ENCODE measurements around the gene NIBAN1.

The NIBAN1 gene

DNA sequence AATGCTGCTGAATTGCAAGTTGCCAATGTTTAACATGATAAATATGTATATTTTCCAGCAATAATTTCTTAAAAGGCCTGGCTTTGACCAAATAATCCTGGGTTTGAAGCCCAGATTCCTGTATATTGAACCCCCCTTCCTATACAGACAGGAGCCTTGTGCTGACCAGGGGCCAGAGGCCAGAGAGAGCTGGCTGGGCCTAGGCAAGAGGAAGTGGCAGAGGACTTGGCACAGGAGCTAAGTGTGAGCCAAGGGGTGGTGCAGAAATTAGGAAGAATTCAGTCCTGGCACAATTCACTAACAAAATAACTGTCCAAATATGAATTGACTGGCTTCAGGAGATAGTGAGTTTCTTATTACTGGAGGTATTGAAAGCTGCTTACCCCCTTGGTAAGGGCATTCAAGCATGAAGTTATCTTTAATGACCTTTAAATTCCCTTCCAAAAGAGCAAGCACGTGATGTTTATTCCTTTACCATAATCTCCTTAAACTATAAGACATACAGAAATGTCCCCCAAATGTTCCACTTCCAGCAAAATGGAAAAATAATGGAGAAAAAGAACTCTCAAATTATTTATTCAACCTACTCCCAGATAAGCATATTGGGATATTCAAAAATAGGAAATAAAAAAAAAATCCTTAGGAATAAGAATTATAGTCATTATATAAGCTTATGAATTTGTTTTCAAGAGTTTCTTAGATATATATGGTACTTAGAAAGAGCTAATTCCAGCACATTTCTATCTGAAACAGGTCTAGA is 26.6 kb downstream of the NIBAN1 start:
- POLR2A ChIA-PET (ENCODE audit: low non-redundant PET), result no interaction called here

DNA sequence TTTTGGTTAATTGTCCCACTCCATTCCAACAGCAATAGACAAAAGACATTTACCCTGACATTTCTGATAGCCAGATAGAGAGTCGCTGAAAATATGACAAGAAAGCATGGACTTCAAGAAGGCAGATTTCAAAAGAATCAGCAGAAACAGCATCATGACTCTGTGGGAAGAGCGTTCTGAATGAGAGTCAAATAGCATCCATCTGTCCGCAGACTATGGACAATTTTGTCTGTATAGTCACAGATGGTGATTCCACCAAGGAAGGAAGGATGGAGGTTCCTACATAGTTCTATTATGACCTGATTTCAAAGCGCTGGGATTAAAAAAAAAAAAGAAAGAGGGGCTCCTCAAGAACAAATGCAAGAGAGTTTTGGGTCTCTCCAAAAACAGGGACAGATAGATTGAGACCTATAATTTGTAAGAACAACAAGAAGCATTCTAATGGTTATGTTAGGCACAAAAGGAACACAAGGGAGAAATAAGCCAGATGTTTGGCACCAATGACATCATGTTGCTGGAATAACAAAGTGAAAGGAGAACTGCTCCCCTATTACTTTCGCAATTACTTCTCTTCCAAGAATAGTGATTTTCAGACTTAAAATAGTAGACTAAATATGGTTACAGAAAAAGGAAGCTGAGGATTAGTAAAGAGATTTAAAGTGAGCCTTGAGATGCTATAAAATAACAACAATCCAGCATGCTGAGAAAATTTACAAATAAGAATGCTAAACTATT is 28.5 kb downstream of the NIBAN1 start:
- no peak overlapping the region for H3K27ac ChIP-seq
- ChIA-PET CTCF (interaction anchor here (0.6 kb wide), 1 partner anchor 89 kb away, joined by 5 read pairs; no protein-coding TSS in a partner anchor), POLR2A (ENCODE audit: low non-redundant PET) (no interaction called here)
- TF ChIP-seq, protein P1, sequence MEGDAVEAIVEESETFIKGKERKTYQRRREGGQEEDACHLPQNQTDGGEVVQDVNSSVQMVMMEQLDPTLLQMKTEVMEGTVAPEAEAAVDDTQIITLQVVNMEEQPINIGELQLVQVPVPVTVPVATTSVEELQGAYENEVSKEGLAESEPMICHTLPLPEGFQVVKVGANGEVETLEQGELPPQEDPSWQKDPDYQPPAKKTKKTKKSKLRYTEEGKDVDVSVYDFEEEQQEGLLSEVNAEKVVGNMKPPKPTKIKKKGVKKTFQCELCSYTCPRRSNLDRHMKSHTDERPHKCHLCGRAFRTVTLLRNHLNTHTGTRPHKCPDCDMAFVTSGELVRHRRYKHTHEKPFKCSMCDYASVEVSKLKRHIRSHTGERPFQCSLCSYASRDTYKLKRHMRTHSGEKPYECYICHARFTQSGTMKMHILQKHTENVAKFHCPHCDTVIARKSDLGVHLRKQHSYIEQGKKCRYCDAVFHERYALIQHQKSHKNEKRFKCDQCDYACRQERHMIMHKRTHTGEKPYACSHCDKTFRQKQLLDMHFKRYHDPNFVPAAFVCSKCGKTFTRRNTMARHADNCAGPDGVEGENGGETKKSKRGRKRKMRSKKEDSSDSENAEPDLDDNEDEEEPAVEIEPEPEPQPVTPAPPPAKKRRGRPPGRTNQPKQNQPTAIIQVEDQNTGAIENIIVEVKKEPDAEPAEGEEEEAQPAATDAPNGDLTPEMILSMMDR (conservative IDR thresholded peaks at IDR 0.05; ENCODE audit: low read depth), result no peak
- DNase-seq (ENCODE audit: low spot score), result no peak

More for the DNA sequence above, 26.6 kb downstream of the NIBAN1 start:
- TF ChIP-seq, protein P1 (conservative IDR thresholded peaks at IDR 0.05; ENCODE audit: low read depth), result no peak
- DNase-seq (ENCODE audit: low spot score), result no peak
- H3K27ac ChIP-seq, result 0 out of 2 replicates have a peak overlapping the region, but pooled peaks have one; percentile 40
- CTCF ChIA-PET, result no interaction called here

DNA sequence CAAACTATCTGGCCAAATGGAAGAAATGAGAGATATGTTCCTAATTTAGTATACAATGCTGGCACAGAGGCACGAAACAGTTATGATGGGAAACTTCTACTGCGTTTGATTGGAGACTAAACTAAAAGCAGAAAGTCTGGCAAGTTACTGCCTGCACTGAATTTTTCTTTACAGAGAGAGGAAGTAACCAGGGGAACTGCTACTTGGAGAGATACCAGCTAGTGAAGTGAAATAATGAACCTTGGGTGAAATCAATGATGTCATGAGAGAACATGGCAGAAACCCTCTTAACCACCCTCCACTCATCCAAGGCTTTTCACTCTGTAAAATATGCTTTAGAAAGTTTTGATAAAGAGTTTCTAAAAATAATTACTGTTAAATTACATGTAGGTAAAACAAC is 29.3 kb downstream of the NIBAN1 start:
- POLR2A ChIA-PET (ENCODE audit: low non-redundant PET), result no interaction called here
- TF ChIP-seq, protein P1 (conservative IDR thresholded peaks at IDR 0.05; ENCODE audit: low read depth), result no peak

DNA sequence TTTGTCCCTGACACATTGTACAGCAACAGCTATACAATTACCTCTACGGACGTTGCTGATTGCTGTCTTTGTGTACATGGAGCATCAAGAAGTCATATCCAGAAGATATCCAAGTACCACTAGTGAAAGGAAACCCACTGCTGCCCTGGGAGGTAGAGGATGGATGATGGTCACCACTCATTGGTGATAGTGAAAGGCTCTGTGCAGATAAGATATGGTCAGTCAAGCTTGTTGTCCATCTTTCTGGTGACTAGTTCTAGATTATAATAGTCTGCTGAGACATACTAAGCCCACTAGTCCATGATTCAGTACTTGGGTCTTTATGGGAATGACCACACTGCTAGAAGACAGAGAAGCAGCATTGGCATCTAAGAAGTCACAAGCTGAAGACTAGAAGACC is 30.3 kb downstream of the NIBAN1 start:
- H3K27ac ChIP-seq, result no peak overlapping the region
- POLR2A ChIA-PET (ENCODE audit: low non-redundant PET), result no interaction called here
- TF ChIP-seq, protein P1 (conservative IDR thresholded peaks at IDR 0.05; ENCODE audit: low read depth), result no peak
- DNase-seq (ENCODE audit: low spot score), result no peak
- CTCF ChIA-PET, result interaction anchor here (0.7 kb wide), 1 partner anchor 159 kb away, joined by 3 read pairs; no protein-coding TSS in a partner anchor

More for the DNA sequence above, 29.3 kb downstream of the NIBAN1 start:
- H3K27ac ChIP-seq, result no peak overlapping the region
- CTCF ChIA-PET, result no interaction called here
- DNase-seq (ENCODE audit: low spot score), result peak; percentile 12

DNA sequence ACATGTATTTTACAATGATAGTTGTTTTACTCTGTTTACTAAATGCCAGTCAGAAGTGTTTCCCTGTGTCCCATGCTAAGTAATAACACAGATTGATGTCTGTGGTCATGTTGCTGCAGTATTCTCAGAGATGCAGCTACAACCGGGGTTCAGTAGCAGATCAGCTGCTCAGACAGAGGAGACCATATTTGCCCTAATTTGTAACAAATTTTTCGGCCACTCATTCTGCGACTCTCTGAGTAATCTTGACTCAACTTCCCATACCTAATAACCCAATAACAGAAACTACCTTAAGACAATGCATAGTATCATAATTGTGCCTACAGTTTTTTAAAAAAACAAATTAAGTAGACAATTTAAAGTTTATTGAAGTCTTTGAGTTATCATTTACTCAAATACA is 32.6 kb downstream of the NIBAN1 start:
- ChIA-PET POLR2A (ENCODE audit: low non-redundant PET) (no interaction called here), CTCF (no interaction called here)
- DNase-seq (ENCODE audit: low spot score), result no peak
- H3K27ac ChIP-seq, result no peak overlapping the region
- TF ChIP-seq, protein P1 (conservative IDR thresholded peaks at IDR 0.05; ENCODE audit: low read depth), result no peak

DNA sequence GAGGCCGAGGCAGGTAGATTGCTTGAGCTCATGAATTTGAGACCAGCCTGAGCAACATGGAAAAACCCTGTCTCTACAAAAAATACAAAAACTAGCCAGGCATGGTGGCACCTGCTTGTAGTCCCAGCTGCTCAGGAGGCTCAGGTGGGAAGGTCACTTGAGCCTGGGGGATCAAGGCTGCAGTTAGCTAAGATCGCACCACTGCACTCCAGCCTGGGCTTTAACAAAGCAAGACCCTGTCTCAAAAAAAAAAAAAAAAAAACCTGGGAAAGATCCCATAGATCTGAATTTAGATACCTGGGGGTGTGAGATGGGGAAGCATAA is 32.9 kb downstream of the NIBAN1 start:
- TF ChIP-seq, protein P1 (conservative IDR thresholded peaks at IDR 0.05; ENCODE audit: low read depth), result no peak
- POLR2A ChIA-PET (ENCODE audit: low non-redundant PET), result no interaction called here
- CTCF ChIA-PET, result no interaction called here
- no peak overlapping the region for H3K27ac ChIP-seq
- DNase-seq (ENCODE audit: low spot score), result no peak

Data from RWPE1 (cell line).